ENCODE results near the gene GET4.

Gene GET4

DNA sequence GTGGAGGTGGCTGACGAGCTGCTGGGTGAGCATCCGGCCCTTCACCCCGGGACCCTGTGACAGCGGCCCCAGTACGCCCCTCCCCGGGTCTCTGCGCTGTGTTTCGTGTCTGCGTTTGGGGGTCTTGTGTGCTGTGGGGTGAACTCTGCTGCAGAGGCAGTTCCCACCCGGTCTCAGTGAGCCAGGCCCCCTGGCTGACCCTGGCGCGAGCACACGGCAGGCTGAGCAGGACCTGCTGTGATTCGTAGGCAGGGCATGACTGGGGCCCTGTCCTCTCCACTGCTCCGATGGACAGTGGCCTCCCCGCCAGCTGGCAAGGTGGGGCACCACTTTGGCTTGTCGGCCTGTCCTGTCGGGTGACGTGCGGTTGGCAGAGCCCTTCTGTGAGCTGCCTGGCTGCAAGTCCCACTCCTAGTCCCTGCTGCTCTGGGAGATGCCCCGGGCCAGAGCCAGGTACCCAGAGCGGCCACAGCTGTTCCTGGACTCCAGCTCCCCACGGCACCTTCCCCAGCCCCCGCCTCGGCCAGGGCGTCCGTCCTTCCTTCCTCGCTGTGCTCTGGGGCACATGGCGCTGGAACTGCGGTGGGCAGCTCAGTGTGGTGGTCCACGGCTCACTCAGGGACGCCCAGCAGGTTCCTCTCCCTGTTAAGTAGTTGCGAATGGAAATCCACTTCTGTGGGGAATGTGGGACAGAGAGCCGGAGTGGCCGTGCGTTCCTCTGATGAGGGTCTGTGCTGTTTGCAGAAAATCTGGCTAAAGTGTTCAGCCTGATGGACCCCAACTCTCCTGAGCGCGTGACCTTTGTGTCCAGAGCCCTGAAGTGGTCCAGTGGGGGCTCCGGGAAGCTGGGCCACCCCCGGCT lies 10.5 kb downstream of the GET4 start:
- DNase-seq (ENCODE audit: low read depth), result no peak

DNA sequence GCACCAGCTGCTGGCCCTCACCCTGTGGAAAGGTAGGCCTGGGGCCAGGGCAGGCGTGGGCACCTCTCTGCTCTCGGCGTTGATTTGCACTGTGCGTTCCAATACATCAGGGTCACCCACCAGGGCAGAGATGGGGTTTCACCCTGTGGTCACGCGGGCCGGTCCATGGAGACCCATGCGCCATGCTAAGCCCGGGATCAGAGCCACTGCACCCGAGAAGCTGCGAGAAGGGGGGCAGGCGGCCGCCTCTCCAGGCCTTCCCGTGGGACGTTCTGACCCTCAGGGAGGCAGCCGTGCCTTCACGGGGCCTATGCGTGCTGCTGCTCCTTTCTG lies 11.1 kb downstream of the GET4 start:
- DNase-seq (ENCODE audit: low read depth), result no peak

DNA sequence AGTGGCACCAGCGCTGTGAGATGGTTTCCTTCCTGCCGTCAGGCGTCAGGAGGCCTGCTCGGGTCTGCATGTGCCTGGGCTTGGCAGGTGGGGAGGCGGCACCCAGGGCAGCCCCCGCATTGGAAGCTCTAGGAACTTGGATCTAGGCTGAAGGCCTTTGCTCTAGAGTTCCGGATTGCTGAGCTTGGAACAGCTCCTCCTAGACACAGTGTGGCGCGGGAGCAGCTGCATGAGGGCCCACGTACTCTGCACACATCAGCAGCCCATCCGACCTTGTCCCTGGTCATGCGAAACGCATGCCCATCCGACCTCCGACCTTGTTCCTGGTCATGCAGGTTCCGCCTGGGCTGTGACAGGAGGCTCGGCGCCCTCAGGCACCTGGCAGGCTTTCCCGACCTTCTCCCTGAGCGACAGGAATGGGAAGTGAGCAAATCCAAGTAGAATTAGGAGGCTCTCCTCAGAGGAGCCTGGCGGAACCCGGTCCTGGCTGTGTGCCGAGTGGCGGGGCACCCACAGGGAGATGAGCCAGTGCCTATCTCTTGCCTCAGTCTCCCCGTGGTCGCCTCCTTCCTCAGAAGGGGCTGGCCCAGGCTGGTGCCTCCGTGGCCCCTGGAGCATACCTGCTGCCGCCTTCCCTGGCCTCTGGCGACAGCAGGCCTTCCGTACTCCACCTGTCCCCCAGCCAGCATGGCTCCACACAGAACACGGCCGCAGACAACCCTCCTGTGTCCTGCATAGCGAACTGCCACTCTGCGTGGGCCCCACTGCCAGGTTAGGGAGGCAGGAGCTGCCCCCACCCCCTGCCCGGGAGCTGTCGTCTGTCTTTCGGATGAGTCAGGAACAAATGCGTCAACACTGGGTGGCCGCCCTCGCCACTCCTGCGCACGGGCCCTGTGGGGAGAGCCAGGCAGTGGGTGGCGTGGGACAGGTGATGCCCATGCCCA lies 12.0 kb downstream of the GET4 start:
- no peak for DNase-seq (ENCODE audit: low read depth)

DNA sequence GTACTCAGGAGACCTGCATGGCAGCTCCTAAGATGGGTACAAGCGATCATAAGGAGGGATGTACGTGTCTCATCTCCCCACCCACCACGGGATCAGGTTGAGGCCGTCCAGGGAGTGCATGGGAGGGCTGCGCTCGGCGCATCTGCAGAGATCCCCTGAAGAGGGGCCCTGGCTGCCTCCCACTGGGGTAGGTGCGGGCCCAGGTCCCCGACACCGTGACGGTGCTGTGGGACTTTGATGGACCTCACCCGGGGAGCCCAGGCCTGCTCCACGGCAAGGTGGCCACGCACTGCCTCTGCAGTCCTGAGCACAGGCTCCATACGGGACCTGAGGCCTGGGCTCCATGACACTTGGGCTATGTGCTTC lies 12.7 kb downstream of the GET4 start:
- no peak for DNase-seq (ENCODE audit: low read depth)

DNA sequence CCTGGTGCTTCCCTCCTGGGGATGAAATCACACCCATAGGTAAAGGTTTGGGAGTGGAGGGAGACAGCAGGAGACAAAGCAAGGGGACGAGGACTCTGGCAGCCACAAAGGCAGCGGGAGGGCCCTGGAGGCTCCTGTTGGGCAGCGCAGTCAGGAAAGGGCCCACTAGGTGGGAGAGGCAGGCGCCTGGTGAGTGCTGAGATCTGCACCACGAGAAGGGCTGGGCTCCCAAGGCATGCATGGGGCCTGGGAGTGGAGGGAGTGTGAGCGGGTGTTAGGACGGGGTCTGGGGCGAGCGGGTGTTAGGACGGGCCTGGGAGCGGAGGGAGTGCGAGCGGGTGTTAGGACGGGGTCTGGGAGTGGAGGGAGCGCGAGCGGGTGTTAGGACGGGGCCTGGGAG lies 13.0 kb downstream of the GET4 start:
- DNase-seq (ENCODE audit: low read depth), result no peak

DNA sequence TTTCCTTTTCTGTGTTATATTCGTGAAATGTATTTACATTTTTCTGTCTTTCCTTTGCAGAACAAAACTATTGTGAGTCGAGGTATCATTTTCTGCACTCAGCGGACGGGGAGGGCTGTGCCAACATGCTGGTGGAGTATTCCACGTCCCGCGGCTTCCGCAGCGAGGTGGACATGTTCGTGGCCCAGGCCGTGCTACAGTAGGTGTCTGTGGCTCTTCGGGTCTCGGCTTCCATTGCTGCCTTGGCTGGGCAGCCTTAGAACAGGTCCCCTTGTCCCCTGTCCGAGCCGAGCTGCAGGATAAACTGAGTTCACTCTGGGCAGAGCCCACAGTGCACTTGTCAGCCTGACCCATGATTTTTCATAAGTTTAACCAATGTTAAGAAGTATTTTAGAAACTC lies 14.5 kb downstream of the GET4 start:
- DNase-seq (ENCODE audit: low read depth), result no peak

DNA sequence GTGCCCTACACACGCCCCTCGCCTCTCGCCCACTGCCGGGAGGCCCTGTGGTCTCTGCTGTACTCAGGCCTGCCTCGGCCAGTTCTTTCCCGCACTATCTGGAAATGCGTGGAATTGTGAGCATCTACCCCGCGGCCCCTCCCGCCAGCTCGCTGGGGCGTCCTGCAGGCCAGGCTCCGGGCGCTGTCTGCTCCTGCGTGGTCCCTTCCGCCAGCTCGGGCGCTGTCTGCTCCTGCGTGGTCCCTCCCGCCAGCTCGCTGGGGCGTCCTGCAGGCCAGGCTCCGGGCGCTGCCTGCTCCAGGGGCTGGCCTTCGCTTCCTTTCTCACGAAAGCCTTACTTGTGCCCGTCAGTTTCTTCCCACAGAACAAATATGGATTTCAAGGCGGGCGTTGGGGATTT lies 14.9 kb downstream of the GET4 start:
- DNase-seq (ENCODE audit: low read depth), result no peak

DNA sequence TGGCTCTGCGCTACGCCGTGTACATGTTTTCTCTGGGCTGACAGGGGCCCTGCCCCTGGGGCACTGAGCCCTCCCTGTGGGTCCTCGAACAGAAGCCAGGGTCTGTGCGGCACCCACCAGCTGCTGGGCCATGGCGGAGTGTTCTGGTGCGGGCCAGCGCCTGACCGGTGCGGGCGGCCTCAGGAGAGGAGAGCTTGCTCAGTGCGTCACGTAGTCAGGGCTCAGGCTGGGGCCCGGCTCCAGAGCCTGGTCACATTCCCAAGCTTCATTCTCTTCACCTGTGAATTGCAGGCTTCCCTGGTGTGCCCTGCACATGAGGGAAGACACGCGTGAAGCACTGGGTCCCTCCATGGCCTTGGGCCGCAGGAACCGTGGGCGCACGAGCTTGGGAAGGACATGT lies 15.5 kb downstream of the GET4 start:
- DNase-seq (ENCODE audit: low read depth), result no peak

DNA sequence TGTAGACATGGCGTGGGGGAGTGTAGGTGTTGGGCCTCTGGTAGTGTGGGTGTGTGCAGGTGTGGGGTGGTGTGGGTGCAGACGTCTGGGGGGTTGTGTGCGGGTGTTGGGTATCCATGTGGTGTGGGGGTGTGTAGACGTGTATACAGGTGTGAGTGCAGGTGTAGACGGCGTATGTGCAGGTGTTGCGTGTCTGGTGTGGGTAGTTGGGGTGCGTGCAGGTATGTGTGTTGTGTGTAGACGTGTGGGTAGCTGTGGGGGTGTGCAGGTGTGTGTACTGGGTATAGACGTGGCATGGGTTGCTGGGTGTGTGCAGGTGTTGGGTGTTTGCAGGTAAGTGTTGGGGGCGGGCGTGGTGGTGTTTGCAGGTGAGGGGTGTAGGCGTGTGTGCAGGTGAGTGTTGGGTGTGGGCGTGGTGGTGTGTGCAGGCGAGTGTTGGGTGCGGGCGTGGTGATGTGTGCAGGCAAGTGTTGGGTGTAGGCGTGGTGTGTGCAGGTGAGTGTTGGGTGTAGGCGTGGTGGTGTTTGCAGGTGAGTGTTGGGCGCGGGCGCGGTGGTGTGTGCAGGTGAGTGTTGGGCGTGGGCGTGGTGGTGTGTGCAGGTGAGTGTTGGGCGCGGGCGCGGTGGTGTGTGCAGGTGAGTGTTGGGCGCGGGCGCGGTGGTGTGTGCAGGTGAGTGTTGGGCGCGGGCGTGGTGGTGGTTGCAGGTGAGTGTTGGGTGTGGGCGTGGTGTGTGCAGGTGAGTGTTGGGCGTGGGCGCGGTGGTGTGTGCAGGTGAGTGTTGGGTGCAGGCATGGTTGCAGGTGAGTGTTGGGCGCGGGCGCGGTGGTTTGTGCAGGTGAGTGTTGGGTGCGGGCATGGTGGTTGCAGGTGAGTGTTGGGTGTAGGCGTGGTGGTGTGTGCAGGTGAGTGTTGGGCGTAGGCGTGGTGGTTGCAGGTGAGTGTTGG lies 16.6 kb downstream of the GET4 start:
- no peak for DNase-seq (ENCODE audit: low read depth)

DNA sequence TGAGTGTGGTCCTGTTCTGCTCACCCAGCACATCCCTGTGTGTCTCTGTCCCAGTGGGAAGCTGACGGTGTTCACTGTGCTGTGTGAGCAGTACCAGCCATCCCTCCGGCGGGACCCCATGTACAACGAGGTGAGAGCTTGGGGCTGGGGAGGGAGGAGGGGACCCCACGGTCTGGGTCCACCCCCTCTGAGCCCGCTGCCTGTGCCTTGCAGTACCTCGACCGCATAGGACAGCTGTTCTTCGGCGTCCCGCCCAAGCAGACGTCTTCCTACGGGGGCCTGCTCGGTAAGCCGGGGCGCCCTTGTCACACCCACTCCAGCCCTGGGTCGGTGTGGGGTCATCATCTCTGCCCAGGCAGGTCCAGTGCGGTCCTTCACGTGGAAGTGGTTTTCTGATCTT lies 17.3 kb downstream of the GET4 start:
- no peak for DNase-seq (ENCODE audit: low read depth)

DNA sequence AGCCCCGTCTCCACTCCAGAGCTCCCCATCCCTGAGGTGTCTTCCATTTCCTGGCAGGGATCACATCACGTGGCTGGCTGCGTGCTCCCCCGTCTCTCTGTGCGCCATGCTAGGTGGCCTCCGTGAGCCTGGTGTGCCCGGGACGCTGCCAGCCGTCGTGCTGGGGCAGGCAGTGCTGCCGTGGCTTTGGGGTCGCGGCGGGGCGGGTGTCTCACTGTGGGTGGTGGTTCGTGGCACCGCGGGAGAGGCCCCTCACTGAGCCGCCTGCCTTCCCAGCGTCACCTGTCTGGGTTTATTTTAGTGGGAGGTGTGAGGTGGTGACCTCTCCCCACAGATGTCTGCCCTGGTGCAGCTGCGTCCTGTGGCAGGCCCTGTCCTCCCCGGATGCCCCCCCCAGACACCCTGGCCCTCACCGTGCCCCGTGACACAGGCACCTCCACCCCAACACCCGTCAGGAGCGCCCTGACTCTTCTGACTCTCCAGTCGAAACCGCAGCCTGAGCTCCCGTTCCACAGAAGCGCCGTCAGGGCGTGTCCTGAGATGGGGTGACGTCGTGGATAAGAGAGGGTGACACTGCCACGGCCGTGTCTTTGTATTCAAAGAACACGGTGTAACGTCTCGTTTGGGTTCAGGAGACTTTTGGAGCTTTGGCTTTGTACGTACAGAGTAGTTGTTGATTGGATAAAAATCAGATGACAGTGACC lies 18.0 kb downstream of the GET4 start:
- no peak for DNase-seq (ENCODE audit: low read depth)

DNA sequence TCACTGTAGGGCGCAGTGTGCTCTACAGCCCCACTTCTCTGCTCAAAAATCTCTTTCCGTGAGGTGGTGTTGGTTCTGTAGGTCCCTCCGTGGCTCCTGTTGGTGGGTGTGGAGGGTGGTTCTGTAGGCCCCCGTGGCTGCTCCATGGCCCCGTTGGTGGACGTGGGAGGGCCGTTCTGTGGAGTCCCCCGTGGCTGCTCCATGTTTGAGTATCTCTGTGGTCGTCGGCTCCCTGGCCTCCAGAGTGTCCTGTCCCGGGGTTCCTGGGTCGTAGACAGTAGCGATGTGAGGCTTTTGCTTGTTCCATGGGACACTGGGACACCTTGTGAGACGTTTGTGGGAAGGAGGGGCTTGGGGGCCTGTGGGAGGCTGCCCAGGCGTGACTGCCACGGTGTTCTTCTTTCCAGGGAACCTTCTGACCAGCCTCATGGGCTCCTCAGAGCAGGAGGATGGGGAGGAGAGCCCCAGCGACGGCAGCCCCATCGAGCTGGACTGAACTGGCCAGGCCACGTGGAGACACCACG lies 18.6 kb downstream of the GET4 start:
- no peak for DNase-seq (ENCODE audit: low read depth)

DNA sequence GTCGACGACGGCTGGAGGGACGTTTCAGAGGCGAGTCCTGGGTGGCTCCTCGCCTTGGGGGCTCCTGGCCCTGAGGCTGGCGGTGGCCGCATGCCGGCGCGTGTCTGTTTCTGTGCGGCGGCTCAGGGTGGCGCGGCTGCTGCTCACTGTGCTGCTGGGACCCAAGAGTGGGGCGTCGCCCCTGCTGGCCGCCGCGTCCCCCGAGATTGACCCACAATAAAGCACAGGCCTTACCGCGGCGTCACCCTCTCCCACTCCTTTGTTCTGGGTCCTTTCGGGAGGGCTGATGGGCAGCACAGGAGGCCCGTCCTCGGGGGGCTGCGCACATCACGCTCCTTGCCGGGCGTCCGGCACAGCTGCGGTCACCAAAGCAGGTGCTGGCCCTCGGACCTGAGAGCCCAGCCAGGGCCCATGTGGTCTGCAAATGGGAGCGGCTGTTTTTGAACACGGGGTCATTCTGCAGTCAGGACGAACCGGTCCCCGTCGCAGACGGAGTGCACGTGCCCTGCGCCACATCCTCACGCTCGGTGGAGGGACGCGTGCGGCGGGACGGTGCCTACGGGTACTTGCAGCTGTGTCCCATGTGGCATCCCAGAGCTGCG lies 19.2 kb downstream of the GET4 start:
- no peak for DNase-seq (ENCODE audit: low read depth)

DNA sequence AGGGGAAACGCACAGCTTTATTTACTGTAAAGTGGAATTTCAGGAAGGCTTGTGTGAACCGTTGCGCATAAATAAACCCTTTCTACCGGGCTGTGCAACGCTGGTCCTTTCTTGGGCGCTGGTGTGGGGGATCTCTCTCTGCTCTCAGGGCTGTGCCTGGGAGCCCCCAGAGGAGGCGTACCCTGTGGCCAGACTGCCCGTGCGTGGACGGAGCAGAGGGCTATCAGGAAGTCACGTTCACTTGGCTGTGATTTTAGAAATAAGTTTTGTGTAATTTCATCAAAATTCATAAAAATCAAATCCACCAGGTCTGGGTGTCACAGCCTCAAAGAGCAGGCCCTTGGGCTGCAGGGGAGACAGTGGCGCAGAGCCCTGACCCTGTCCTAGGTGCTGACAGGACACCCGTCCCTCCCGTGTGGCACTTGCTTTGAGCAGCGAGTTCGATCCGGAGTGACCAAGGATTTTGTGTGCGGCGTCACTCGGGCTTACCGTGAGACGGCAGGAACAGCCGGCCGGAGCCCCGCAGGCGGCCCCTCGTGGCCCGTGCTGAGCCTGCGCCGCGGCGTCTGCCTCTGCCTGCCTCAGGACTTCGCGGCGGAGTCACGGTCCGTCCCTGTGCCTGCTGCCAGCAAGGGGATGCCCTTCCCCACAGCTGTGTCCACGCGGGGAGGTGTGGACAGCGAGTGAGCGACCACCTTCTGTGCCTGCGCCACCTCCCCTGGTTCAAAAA lies 20.2 kb downstream of the GET4 start:
- no peak for DNase-seq (ENCODE audit: low read depth)

DNA sequence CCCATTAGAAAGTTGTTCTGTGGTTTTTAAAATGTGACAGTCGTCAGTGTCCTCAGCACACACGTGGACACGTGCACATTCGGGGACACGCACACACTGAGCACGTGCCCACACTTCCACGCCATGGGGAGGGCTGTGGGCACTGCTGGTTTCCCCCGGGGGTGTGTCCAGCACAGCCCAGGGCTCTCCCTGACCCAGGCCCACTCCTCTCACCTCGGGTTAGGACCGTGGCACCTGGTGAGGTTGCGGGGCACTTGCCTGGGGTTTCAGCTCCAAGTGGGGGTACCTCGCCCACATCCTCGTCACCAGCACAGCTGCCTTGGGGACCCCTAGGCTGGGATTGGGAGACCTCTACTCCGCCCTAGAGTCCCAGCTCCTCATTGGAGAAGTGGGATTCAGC lies 20.7 kb downstream of the GET4 start:
- DNase-seq (ENCODE audit: low read depth), result no peak

DNA sequence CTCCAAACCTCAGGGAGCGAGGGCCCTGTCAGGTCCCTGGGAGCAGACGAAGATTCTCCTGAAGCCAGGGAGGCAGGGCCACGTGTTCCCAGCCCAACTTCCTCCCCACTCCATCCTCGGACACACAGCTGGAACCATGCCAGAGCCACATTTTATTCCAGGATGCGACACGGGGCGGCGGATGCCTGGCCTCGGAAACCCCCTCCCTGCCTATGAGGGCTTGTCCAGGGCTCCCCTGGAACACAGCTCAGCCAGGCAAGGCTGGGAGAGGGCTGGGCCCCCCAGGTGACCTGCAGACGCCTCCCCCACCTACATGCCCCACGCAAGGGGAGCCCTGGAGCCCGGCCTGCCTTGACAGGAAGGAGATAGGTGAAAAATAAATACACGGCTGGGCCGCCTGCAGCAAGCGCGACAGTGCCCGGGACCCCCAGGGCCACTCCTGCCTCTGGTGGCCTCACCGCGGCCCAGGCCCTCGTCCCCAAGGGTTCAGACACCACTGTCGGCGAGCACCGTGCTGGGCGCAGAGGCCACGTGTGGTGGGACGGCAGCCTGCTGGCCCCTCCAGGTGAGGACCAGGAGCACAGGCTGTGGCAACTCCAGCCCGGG lies 21.5 kb downstream of the GET4 start:
- DNase-seq (ENCODE audit: low read depth), result no peak

DNA sequence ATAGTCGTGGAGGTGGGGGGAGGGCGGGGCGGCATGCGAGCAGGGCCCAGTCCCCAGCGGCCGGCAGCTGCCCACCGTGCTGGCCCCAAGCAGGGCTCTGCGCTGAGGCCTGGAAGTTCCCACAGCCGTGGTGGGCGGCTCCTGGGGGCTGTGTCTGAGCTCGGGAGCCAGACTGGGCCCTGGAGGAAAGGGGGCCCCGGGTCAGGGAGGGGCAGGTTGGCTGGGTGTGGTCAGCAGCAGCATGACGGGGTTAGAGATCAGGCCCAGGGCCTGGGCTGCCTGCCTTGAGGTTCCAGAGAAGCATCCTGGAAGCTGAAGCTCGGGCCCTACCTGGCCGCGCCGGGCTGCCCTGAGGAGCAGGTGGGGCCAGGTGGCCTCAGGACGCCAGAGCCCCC lies 22.1 kb downstream of the GET4 start:
- no peak for DNase-seq (ENCODE audit: low read depth)

DNA sequence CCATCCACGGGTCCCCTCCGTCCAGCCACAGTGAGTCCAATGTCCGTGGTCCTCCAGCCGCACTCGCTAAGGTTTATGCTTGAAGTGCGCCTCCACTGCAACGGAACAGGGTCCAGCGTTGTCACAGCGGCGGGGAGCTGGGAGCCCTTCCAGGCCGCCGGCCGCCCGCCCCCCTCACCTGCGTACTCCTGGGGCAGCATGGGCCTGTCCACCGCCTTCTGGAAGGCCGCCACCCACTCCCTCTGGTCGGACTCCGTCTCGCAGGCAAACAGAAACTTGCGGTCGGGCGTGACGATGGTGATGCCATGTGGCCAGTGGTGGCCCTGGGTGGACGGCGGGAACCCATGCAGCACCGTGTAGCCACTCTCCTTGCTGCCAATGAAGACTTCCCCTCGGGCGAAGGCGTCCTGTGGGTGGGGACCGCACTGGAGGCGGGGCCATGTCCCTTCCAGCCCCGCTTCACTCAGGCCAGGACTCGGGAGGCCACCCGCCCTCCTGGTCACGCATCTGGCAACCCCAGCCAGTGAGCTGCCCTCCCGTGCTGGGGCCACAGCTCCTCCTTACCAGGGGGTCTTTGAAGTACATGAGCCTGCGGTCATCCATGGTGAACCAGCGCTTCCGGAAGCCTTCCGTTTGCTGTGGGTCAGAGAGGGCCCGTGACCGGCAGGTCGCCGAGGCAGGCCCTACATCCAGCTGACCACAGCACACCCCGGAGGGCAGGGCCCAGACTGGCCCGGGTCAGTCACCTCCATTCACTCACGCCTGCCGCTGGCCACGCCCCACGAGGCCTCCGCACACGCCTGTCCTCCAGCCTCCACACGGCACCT lies 22.7 kb downstream of the GET4 start:
- no peak for DNase-seq (ENCODE audit: low read depth)

DNA sequence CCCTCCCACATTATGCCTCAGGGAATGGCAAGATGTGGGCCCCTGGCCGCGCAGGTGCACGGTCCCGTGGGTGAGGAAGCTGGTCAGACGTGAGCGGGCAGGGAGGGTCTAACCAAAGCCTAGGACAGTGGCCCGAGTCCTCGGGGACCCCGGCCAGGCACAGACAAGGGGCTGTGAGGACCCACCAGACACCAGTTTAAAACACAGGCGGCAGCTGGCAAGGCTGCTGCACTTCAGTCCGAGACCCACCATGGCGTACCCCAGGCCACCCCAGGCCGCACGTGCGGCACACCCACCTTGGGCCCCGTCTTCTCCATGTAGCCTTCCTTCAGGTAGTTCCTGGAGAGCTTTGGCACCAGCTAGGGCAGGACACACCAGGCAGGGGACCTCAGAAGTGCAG lies 23.5 kb downstream of the GET4 start:
- DNase-seq (ENCODE audit: low read depth), result no peak

Measured in stromal cell of bone marrow (primary cell).